DOHH2 (cell line): Measurements from ENCODE around the gene SNX19.

Experiments used
- EZH2phosphoT487 ChIP-seq: fragments of 200-600 bp; sonication (generic); IDR thresholded peaks from 2 replicates; pipeline ENCODE4 v1.6.1; 2017; ENCODE audit warnings: borderline replicate concordance, mild to moderate bottlenecking, antibody characterized with exemption, low read length, moderate library complexity, mixed read lengths
- TF ChIP-seq, protein P1 (sequence below): fragments of 200-600 bp; sonication (generic); IDR thresholded peaks from one replicate; pipeline ENCODE4 v1.5.1; 2014; ENCODE audit warnings: antibody characterized with exemption, mild to moderate bottlenecking, low read depth, low read length; ENCODE audit not compliant: poor library complexity, severe bottlenecking

DNA sequence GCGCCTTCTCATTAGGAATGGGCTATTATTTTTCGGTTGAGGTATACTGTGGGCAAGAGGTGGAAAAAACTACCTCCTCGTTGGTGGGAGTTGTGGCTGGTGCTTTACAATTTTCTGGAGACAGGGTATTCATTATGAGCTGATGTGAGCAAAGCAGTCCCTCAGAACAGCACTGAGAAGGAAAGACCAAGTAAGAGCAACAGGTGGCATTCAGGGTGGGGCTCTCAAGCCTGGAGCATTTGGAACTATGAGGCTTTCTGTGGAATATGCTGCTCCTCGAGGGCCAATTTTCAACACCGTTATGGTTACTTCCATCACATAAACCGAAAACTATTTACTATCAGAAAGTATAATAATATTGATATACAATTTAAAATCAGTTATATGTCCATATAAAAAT is 3.7 kb downstream of the SNX19 start:
- TF ChIP-seq, protein P1, sequence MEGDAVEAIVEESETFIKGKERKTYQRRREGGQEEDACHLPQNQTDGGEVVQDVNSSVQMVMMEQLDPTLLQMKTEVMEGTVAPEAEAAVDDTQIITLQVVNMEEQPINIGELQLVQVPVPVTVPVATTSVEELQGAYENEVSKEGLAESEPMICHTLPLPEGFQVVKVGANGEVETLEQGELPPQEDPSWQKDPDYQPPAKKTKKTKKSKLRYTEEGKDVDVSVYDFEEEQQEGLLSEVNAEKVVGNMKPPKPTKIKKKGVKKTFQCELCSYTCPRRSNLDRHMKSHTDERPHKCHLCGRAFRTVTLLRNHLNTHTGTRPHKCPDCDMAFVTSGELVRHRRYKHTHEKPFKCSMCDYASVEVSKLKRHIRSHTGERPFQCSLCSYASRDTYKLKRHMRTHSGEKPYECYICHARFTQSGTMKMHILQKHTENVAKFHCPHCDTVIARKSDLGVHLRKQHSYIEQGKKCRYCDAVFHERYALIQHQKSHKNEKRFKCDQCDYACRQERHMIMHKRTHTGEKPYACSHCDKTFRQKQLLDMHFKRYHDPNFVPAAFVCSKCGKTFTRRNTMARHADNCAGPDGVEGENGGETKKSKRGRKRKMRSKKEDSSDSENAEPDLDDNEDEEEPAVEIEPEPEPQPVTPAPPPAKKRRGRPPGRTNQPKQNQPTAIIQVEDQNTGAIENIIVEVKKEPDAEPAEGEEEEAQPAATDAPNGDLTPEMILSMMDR, result no peak
- no peak for TF ChIP-seq EZH2phosphoT487
